Gastrocnemius medialis (tissue), 4 donors: ENCODE measurements around the gene TEX52.
"Not testable (repeated sequence)": the region's sequence is repeated elsewhere in the genome, so short reads cannot be mapped to it uniquely, and the experiment has no call there.

Experiments
- CTCF ChIP-seq, 5 experiments: fragments of 450-650 bp in 3 of 5; fragments of 200-600 bp in 2 of 5; sonication (generic) in 2 of 5; IDR thresholded peaks in 4 of 5; conservative IDR thresholded peaks in 1 of 5; 1 replicate in 4 of 5; 2 replicates in 1 of 5; pipeline ENCODE4 v1.5.1; 2016 to 2019; ENCODE audit warnings: antibody characterized with exemption in 5 of 5, mild to moderate bottlenecking in 3 of 5, moderate library complexity in 3 of 5
- POLR2A ChIP-seq, 2 donors: fragments of 450-650 bp; IDR thresholded peaks; one replicate each; pipeline ENCODE4 v1.6.1; 2017; ENCODE audit warnings: antibody characterized with exemption in 2 of 2, mild to moderate bottlenecking in 2 of 2, moderate library complexity in 2 of 2

- not testable (repeated sequence) for TF ChIP-seq POLR2A (IDR thresholded peaks at IDR 0.05); CTCF (IDR thresholded peaks at IDR 0.05 in 4 of 5, conservative IDR thresholded peaks at IDR 0.05 in 1 of 5)
Observed at GRCh38 chr12:2868986-2869632, 12.3 kb upstream of the TEX52 start.
